Upper lobe of right lung (tissue), 1 donor: ENCODE results near the gene ZNF783. TPM values are rescaled to one million over a fixed set of nuclear protein-coding genes. Genes with fewer than 3 reads are reported as not detected.
"Not testable (repeated sequence)": the region's sequence is repeated elsewhere in the genome, so short reads cannot be mapped to it uniquely, and the experiment has no call there.

Source experiments
- ATAC-seq: fragments of 200-7000 bp; cut with Tn5 transposase; one replicate; pipeline ENCODE4 v1.9.1; 2020; ENCODE audit warnings: mild to moderate bottlenecking, moderate library complexity
- DNase-seq: peaks from one replicate; pipeline ENCODE4 v3.0.0-alpha.2; 2020
- H3K27ac ChIP-seq: fragments of 200-600 bp; one replicate; pipeline ENCODE4 v1.8.0; 2022
- H3K27me3 ChIP-seq: fragments of 200-600 bp; one replicate; pipeline ENCODE4 v1.8.0; 2022; ENCODE audit warnings: mild to moderate bottlenecking
- H3K36me3 ChIP-seq: fragments of 200-600 bp; one replicate; pipeline ENCODE4 v1.8.0; 2022
- H3K4me1 ChIP-seq: fragments of 200-600 bp; one replicate; pipeline ENCODE4 v1.8.0; 2022
- H3K4me3 ChIP-seq: fragments of 200-600 bp; one replicate; pipeline ENCODE4 v1.8.0; 2022; ENCODE audit warnings: mild to moderate bottlenecking
- H3K9me3 ChIP-seq: fragments of 200-600 bp; one replicate; pipeline ENCODE4 v1.8.0; 2022
- CTCF ChIP-seq: fragments of 200-600 bp; IDR thresholded peaks from one replicate; pipeline ENCODE4 v1.8.0; 2022; ENCODE audit warnings: antibody characterized with exemption
- intact Hi-C: fragments of 100-400 bp; cut with DNase I; formaldehyde crosslinking; loops from one replicate; pipeline ENCODE4 v1.11.0; 2022
- total RNA-seq: library from RNA; stranded (reverse); fragmentation: NEBNext Ultra II Directional; extraction: Animal tissue kit (Norgen Biotek cat#: 25700); gene quantifications from one replicate; pipeline ENCODE4 v1.2.1, GENCODE V29; 2021
- donor health status: DM: no; HTN: yes; CAD: no; lungs with severe emphysema.

ZNF783 gene
- total RNA-seq, 1 donor from 2014 or later = 18.8 TPM

GRCh38 chr7:149317986-149318672 lies 56.1 kb downstream of the ZNF783 start:
- no peak for TF ChIP-seq CTCF
- no peaks in the 10 kb centered on the region for H3K27me3 ChIP-seq
- H3K36me3 ChIP-seq = no peaks in the 10 kb centered on the region
- H3K27ac ChIP-seq = no peak overlapping the region
- no peaks in the 10 kb centered on the region for H3K4me1 ChIP-seq
- intact Hi-C loops = no loop called here
- DNase-seq (no peak), ATAC-seq (no peak)
- no peak overlapping the region for H3K4me3 ChIP-seq
- no peaks in the 10 kb centered on the region for H3K9me3 ChIP-seq

GRCh38 chr7:149319376-149319775 lies 57.4 kb downstream of the ZNF783 start:
- Histone ChIP-seq H3K36me3 (no peaks in the 10 kb centered on the region), H3K4me3 (no peak overlapping the region), H3K4me1 (no peaks in the 10 kb centered on the region), H3K9me3 (no peaks in the 10 kb centered on the region), H3K27ac (no peak overlapping the region), H3K27me3 (no peaks in the 10 kb centered on the region)
- TF ChIP-seq CTCF = no peak
- DNase-seq = no peak
- intact Hi-C loops = no loop called here
- no peak for ATAC-seq

GRCh38 chr7:149320313-149321124 lies 58.5 kb downstream of the ZNF783 start:
- no peak overlapping the region for H3K27ac ChIP-seq
- no peak for ATAC-seq
- no peak for TF ChIP-seq CTCF
- H3K27me3 ChIP-seq = no peaks in the 10 kb centered on the region
- no peaks in the 10 kb centered on the region for H3K4me1 ChIP-seq
- DNase-seq = no peak
- H3K36me3 ChIP-seq = no peaks in the 10 kb centered on the region
- no peak overlapping the region for H3K4me3 ChIP-seq
- intact Hi-C loops = no loop called here
- H3K9me3 ChIP-seq = no peaks in the 10 kb centered on the region

GRCh38 chr7:149321125-149321905 lies 59.3 kb downstream of the ZNF783 start:
- H3K36me3 ChIP-seq, ATAC-seq, H3K9me3 ChIP-seq, H3K27ac ChIP-seq, H3K27me3 ChIP-seq, H3K4me1 ChIP-seq, DNase-seq, H3K4me3 ChIP-seq, intact Hi-C loops: not testable (repeated sequence)

- no peak for ATAC-seq
- Histone ChIP-seq H3K4me3 (peak overlapping the region; percentile 27), H3K27me3 (no peaks in the 10 kb centered on the region), H3K4me1 (no peaks in the 10 kb centered on the region), H3K27ac (no peak overlapping the region), H3K9me3 (no peaks in the 10 kb centered on the region), H3K36me3 (no peaks in the 10 kb centered on the region)
- no peak for TF ChIP-seq CTCF
- no peak for DNase-seq
- intact Hi-C loops = no loop called here
Observed at GRCh38 chr7:149321978-149322541, 60.1 kb downstream of the ZNF783 start.
